ENCODE results near the gene CDH19. TPM values are rescaled to one million over a fixed set of nuclear protein-coding genes. Genes with fewer than 3 reads are reported as not detected.

The CDH19 gene
- total RNA-seq, 1 experiment from 2014 or later = not detected

DNA sequence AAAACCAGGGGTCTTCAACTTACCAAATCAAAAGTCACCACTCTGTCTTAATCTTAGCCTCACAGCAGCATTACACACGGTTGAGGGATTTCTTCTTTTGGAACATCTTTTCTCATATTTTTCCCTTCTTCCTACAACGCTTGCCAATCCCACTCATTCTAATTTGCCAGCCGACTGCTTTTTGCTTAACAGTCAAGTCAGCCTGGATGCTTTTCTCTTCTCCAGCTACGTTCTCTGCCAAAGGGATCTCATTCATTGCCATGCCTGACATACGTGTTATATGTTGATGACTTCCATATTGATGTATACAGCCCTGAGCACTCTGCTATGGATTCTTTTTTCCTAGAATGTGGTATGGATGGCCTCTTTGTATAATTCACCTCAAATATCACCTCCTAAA is 37.3 kb downstream of the CDH19 start:
- intact Hi-C loops (cut with micrococcal nuclease) = no loop called here
- BruUV-seq (replicated peaks) = no TSS peak
- POLR2A ChIA-PET = no interaction called here

More for the DNA sequence above, 37.3 kb downstream of the CDH19 start:
- Histone ChIP-seq H4K20me1 (ENCODE audit: insufficient read depth) (no peaks in the 10 kb centered on the region), H3K36me3 (ENCODE audit: control insufficient read depth in 1 of 2, insufficient read depth in 2 of 2, low read length in 2 of 2) (no peaks in the 10 kb centered on the region), H2AFZ (ENCODE audit: low read depth, low read length, poor library complexity, severe bottlenecking) (no peak overlapping the region), H3K9me2 (ENCODE audit: insufficient read depth) (no peaks in the 10 kb centered on the region), H3K9me3 (ENCODE audit: control insufficient read depth in 1 of 2, insufficient read depth in 1 of 2, low read depth in 1 of 2, low read length in 2 of 2) (peaks cover 4 to 10% of the 10 kb centered on the region in 2 experiments; a peak in 2 of 4 replicates), H3K4me3 (replicated peaks in 1 of 2; ENCODE audit: low read depth in 1 of 2, low read length in 2 of 2) (no peak overlapping the region), H3K9ac (ENCODE audit: low read length) (no peak overlapping the region), H3K27me3 (ENCODE audit: insufficient read depth, low read length) (no peaks in the 10 kb centered on the region), H3K79me2 (ENCODE audit: insufficient read depth, low read length) (no peaks in the 10 kb centered on the region), H3K4me2 (ENCODE audit: low read length) (no peak overlapping the region), H3K4me1 (ENCODE audit: control insufficient read depth in 1 of 2, insufficient read depth in 2 of 2, low read length in 2 of 2) (no peaks in the 10 kb centered on the region), H3K27ac (ENCODE audit: low read depth, low read length) (no peak overlapping the region)
- ChIA-PET CTCF (no interaction called here), RAD21 (ENCODE audit: low non-redundant PET in 1 of 2, low total read pairs in 2 of 2, uncharacterized antibody in 2 of 2, unreplicated experiment in 2 of 2) (no interaction called here)
- no peak for DNase-seq (ENCODE audit: low read depth, low spot score)
- no peak for ATAC-seq
- TF ChIP-seq YY1 (IDR thresholded peaks at IDR 0.05; ENCODE audit: extremely low read depth, insufficient replicate concordance, low read depth, low read length) (no peak), ZNF274 (IDR thresholded peaks at IDR 0.05; ENCODE audit: low read depth, low read length) (no peak), SIN3A (IDR thresholded peaks at IDR 0.05; ENCODE audit: low read depth) (no peak), CEBPB (IDR thresholded peaks at IDR 0.05; ENCODE audit: low read depth) (no peak), EZH2 (IDR thresholded peaks at IDR 0.05) (no peak), ZFX (IDR thresholded peaks at IDR 0.05) (no peak), JUND (IDR thresholded peaks at IDR 0.05) (no peak)
- TF ChIP-seq, protein P1, sequence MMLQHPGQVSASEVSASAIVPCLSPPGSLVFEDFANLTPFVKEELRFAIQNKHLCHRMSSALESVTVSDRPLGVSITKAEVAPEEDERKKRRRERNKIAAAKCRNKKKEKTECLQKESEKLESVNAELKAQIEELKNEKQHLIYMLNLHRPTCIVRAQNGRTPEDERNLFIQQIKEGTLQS (IDR thresholded peaks at IDR 0.05) = no peak
- TF ChIP-seq, protein P2, sequence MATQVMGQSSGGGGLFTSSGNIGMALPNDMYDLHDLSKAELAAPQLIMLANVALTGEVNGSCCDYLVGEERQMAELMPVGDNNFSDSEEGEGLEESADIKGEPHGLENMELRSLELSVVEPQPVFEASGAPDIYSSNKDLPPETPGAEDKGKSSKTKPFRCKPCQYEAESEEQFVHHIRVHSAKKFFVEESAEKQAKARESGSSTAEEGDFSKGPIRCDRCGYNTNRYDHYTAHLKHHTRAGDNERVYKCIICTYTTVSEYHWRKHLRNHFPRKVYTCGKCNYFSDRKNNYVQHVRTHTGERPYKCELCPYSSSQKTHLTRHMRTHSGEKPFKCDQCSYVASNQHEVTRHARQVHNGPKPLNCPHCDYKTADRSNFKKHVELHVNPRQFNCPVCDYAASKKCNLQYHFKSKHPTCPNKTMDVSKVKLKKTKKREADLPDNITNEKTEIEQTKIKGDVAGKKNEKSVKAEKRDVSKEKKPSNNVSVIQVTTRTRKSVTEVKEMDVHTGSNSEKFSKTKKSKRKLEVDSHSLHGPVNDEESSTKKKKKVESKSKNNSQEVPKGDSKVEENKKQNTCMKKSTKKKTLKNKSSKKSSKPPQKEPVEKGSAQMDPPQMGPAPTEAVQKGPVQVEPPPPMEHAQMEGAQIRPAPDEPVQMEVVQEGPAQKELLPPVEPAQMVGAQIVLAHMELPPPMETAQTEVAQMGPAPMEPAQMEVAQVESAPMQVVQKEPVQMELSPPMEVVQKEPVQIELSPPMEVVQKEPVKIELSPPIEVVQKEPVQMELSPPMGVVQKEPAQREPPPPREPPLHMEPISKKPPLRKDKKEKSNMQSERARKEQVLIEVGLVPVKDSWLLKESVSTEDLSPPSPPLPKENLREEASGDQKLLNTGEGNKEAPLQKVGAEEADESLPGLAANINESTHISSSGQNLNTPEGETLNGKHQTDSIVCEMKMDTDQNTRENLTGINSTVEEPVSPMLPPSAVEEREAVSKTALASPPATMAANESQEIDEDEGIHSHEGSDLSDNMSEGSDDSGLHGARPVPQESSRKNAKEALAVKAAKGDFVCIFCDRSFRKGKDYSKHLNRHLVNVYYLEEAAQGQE (IDR thresholded peaks at IDR 0.05; ENCODE audit: low read depth) = no peak

Data from HCT116 (cell line).